H1 (cell line): Measurements from ENCODE around the gene CCNT1. TPM values are rescaled to one million over a fixed set of nuclear protein-coding genes. Genes with fewer than 3 reads are reported as not detected.

Source experiments
- RNF2 ChIP-seq: fragments of 200-900, 300-1000 bp; sonication (generic); IDR thresholded peaks from 2 replicates; pipeline ENCODE4 v1.7.1; 2016; ENCODE audit warnings: borderline replicate concordance, low read depth, mild to moderate bottlenecking, antibody characterized with exemption, low read length; ENCODE audit not compliant: poor library complexity, severe bottlenecking; ENCODE audit errors: missing control alignments
- polyA plus RNA-seq, 7 experiments: library from polyadenylated mRNA; depleted of rRNA in 3 of 7; stranded (reverse) in 5 of 7; unstranded in 2 of 7; fragments of >200 nt in 5 of 7; fragments of 200-250 nt in 2 of 7; gene quantifications; 1 replicate in 5 of 7; 2 replicates in 1 of 7; 4 replicates in 1 of 7; pipeline versions ENCODE4 v1.2.1 to v1.2.3, GENCODE V29; 2011 to 2013; ENCODE audit warnings: missing spikeins in 2 of 7, mixed read lengths in 2 of 7
- total RNA-seq: library from RNA; stranded (reverse); fragmentation: NEBNext Ultra II Directional; extraction: Animal tissue kit (Norgen Biotek cat#: 25700); gene quantifications from 2 replicates; pipeline ENCODE4 v1.2.1, GENCODE V29; 2021

The CCNT1 gene
- total and polyA plus RNA-seq, 2 of the 8 experiments (the other 6 are each of a cell fraction or from before 2014, with no cell fraction given): 13.2 to 45.9 TPM

GRCh38 chr12:48693572-48693971 is 22.9 kb downstream of the CCNT1 start (continued):
- no peak for TF ChIP-seq RNF2
